ENCODE data around the gene APOBEC3F.

APOBEC3F gene

DNA sequence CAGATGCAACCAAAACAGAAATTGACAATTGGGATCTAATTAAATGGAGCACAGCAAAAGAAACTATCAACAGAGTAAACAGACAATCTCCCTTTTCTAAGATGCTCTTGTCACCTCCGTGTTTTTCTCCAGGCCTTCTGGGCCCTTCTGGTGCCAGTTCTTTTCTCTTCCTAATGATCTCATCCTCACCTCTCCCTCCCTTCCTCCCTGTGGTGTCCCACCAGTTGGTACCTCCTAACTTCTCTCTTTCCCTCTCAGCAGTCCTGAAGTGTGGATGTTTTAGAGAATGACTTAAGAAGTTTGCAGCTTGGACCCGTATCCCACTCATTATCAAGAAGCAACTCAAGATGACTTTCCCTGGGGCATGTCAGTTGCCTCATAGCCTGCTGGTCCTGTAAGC is 62.8 kb downstream of the APOBEC3F start:
- Histone ChIP-seq H3K36me3 (ENCODE audit: low read length) (no peaks in the 10 kb centered on the region), H4K20me1 (ENCODE audit: low read depth, low read length) (no peaks in the 10 kb centered on the region; the same call in 1 of the 2 replicates), H3K9me3 (ENCODE audit: insufficient read depth, low read length) (no peaks in the 10 kb centered on the region), H3K4me2 (ENCODE audit: low read depth, low read length, poor library complexity, severe bottlenecking) (no peak overlapping the region), H3K4me3 (ENCODE audit: insufficient read depth, low read length, poor library complexity, severe bottlenecking) (no peak overlapping the region), H3K27ac (ENCODE audit: low read depth, low read length) (no peak overlapping the region), H3K27me3 (ENCODE audit: low read length) (no peaks in the 10 kb centered on the region), H3K79me2 (ENCODE audit: insufficient read depth, low read length) (no peaks in the 10 kb centered on the region), H3K9me2 (replicated peaks; ENCODE audit: insufficient read depth, low read length) (no peaks in the 10 kb centered on the region), H3K9ac (ENCODE audit: low read length) (no peak overlapping the region), H3F3A (ENCODE audit: insufficient read depth) (no peaks in the 10 kb centered on the region), H2AFZ (ENCODE audit: low read depth, low read length, severe bottlenecking) (no peak overlapping the region)
- no peak for TF ChIP-seq EZH2phosphoT487 (conservative IDR thresholded peaks at IDR 0.05; ENCODE audit: low read length)
- TF ChIP-seq, protein P1, sequence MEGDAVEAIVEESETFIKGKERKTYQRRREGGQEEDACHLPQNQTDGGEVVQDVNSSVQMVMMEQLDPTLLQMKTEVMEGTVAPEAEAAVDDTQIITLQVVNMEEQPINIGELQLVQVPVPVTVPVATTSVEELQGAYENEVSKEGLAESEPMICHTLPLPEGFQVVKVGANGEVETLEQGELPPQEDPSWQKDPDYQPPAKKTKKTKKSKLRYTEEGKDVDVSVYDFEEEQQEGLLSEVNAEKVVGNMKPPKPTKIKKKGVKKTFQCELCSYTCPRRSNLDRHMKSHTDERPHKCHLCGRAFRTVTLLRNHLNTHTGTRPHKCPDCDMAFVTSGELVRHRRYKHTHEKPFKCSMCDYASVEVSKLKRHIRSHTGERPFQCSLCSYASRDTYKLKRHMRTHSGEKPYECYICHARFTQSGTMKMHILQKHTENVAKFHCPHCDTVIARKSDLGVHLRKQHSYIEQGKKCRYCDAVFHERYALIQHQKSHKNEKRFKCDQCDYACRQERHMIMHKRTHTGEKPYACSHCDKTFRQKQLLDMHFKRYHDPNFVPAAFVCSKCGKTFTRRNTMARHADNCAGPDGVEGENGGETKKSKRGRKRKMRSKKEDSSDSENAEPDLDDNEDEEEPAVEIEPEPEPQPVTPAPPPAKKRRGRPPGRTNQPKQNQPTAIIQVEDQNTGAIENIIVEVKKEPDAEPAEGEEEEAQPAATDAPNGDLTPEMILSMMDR (IDR thresholded peaks at IDR 0.05; ENCODE audit: insufficient read depth, low read length, poor library complexity, severe bottlenecking): no peak
